Measurements from ENCODE around the gene TESPA1. TPM values are rescaled to one million over a fixed set of nuclear protein-coding genes. Genes with fewer than 3 reads are reported as not detected.

The TESPA1 gene
- total and polyA plus RNA-seq, 2 of the 8 experiments (the other 6 are each of a cell fraction or from before 2014, with no cell fraction given) = not detected

GRCh38 chr12:54970741-54971140, 13.8 kb downstream of the TESPA1 start:
- Histone ChIP-seq H2BK12ac (ENCODE audit: low read depth, low read length) (no peak overlapping the region), H3K14ac (ENCODE audit: insufficient read length) (no peak overlapping the region), H3K36me3 (ENCODE audit: control insufficient read depth in 2 of 4, insufficient read depth in 4 of 4, low read length in 3 of 4) (no peaks in the 10 kb centered on the region), H3K4me3 (ENCODE audit: extremely low read depth in 1 of 4, insufficient read depth in 2 of 4, low read depth in 3 of 4, low read length in 4 of 4) (no peak overlapping the region), H2BK20ac (ENCODE audit: low read length) (no peak overlapping the region), H3K27me3 (replicated peaks in 1 of 4; ENCODE audit: control insufficient read depth in 3 of 4, extremely low read depth in 1 of 4, insufficient read depth in 3 of 4, low read length in 3 of 4) (no peaks in the 10 kb centered on the region), H3K56ac (replicated peaks; ENCODE audit: insufficient read length, low read depth, low read length) (no peak overlapping the region), H2BK120ac (replicated peaks; ENCODE audit: low read depth, low read length) (no peak overlapping the region), H2AFZ (ENCODE audit: low read length) (no peak overlapping the region), H4K5ac (ENCODE audit: insufficient read length, low read depth, low read length) (no peak overlapping the region), H3K4ac (replicated peaks; ENCODE audit: insufficient read length, low read depth, low read length) (no peak overlapping the region), H3K23me2 (ENCODE audit: low read depth, low read length) (no peaks in the 10 kb centered on the region; the same call in 1 of the 2 replicates), H4K8ac (ENCODE audit: extremely low read depth, insufficient read depth, low read length) (no peak overlapping the region), H3K4me1 (replicated peaks in 1 of 4; ENCODE audit: control insufficient read depth in 3 of 4, insufficient read depth in 4 of 4, low read length in 3 of 4) (no peaks in the 10 kb centered on the region), H3K27ac (ENCODE audit: low read depth, low read length) (no peak overlapping the region), H3K4me2 (ENCODE audit: insufficient read depth in 1 of 2, low read depth in 2 of 2, low read length in 2 of 2) (no peak overlapping the region), H3K79me1 (ENCODE audit: low read depth, low read length) (no peaks in the 10 kb centered on the region), H3K9me3 (ENCODE audit: insufficient read depth in 2 of 2, low read depth in 1 of 2, low read length in 1 of 2) (no peaks in the 10 kb centered on the region), H2AK5ac (ENCODE audit: low read depth, low read length) (no peak overlapping the region), H2BK15ac (ENCODE audit: low read length) (no peak overlapping the region), H3K79me2 (ENCODE audit: control insufficient read depth in 1 of 2, insufficient read depth in 2 of 2, low read length in 2 of 2) (no peaks in the 10 kb centered on the region), H3K18ac (ENCODE audit: extremely low read depth, low read length) (no peak overlapping the region), H4K20me1 (replicated peaks in 1 of 2; ENCODE audit: control insufficient read depth in 1 of 2, insufficient read depth in 2 of 2, low read length in 2 of 2) (no peaks in the 10 kb centered on the region), H2BK5ac (ENCODE audit: low read depth, low read length) (no peak overlapping the region), H4K91ac (replicated peaks; ENCODE audit: insufficient read length, low read length) (no peak overlapping the region), H3K23ac (ENCODE audit: insufficient read length) (no peak overlapping the region), H3K9ac (replicated peaks in 1 of 4; ENCODE audit: extremely low read depth in 1 of 4, low read depth in 3 of 4, low read length in 3 of 4) (no peak overlapping the region)
- WGBS, 2 experiments (ENCODE audit: extremely low coverage in 1 of 2, insufficient coverage in 1 of 2, insufficient read length in 1 of 2, insufficient replicate concordance in 2 of 2, low coverage in 1 of 2, low lambda C conversion rate in 2 of 2, missing lambda C conversion rate in 1 of 2) = 82% methylated on average over 3 of the region's 3 CpGs; no CpG with 5 or more reads in 1 of the 2 experiments
- POLR2A ChIA-PET (ENCODE audit: partially characterized antibody) = interaction anchor here (0.6 kb wide), 1 partner anchor 27 kb away, joined by 3 read pairs; no protein-coding TSS in a partner anchor
- FAIRE-seq = no peak
- TF ChIP-seq CHD2 (IDR thresholded peaks at IDR 0.05; ENCODE audit: low read length) (no peak), ASH2L (IDR thresholded peaks at IDR 0.05; ENCODE audit: low read length) (no peak), SRF (IDR thresholded peaks at IDR 0.05; ENCODE audit: low read depth, low read length) (no peak), SP4 (IDR thresholded peaks at IDR 0.05; ENCODE audit: low read length) (no peak), ZNF274 (IDR thresholded peaks at IDR 0.05; ENCODE audit: borderline replicate concordance, extremely low read depth, low read length) (no peak)
- no peak for DNase-seq (ENCODE audit: low read depth in 1 of 2, low spot score in 2 of 2)
- CTCF ChIA-PET (ENCODE audit: partially characterized antibody) = interaction anchor here (0.9 to 4.9 kb wide), 17 partner anchors 12 to 369 kb away, joined by 3 to 26 read pairs (median 4); partner anchors contain the start of gene MUCL1
